GM23338 (cell line): Measurements from ENCODE around the gene ABCC5. TPM values are rescaled to one million over a fixed set of nuclear protein-coding genes. Genes with fewer than 3 reads are reported as not detected.

Source experiments
- ATAC-seq: fragments of 200-7000 bp; cut with Tn5 transposase; 3 replicates; pipeline ENCODE4 v1.9.1; 2020
- DNase-seq: peaks from one replicate; pipeline ENCODE4 v3.0.0-alpha.2; 2015; ENCODE audit warnings: low spot score
- H2AFZ ChIP-seq: fragments of 200-600 bp; sonication (generic); 2 replicates; pipeline ENCODE4 v1.8.0; 2016; ENCODE audit warnings: antibody characterized with exemption, mild to moderate bottlenecking, moderate library complexity
- H3F3A ChIP-seq: fragments of 200-600 bp; sonication (generic); replicated peaks from 2 replicates; pipeline ENCODE4 v1.8.0; 2017; ENCODE audit warnings: antibody characterized with exemption, mixed run types, low read depth
- H3K27ac ChIP-seq: fragments of 200-600 bp; sonication (generic); 2 replicates; pipeline ENCODE4 v1.6.1; 2016; ENCODE audit warnings: low read depth
- H3K27me3 ChIP-seq: fragments of 200-600 bp; sonication (generic); 2 replicates; pipeline ENCODE4 v1.8.0; 2016; ENCODE audit warnings: mild to moderate bottlenecking, mixed run types, moderate library complexity; ENCODE audit not compliant: insufficient read depth
- H3K36me3 ChIP-seq: fragments of 200-600 bp; sonication (generic); 2 replicates; pipeline ENCODE4 v1.8.0; 2016; ENCODE audit warnings: mild to moderate bottlenecking; ENCODE audit not compliant: insufficient read depth
- H3K4me1 ChIP-seq: fragments of 200-600 bp; sonication (generic); 2 replicates; pipeline ENCODE4 v1.8.0; 2016; ENCODE audit warnings: mild to moderate bottlenecking, moderate library complexity; ENCODE audit not compliant: insufficient read depth
- H3K4me2 ChIP-seq: fragments of 200-600 bp; sonication (generic); 2 replicates; pipeline ENCODE4 v1.7.1; 2017; ENCODE audit warnings: mixed run types
- H3K4me3 ChIP-seq: fragments of 200-600 bp; sonication (generic); 2 replicates; pipeline ENCODE4 v1.6.1; 2016; ENCODE audit warnings: mixed run types
- H3K79me2 ChIP-seq: fragments of 200-600 bp; sonication (generic); replicated peaks from 2 replicates; pipeline ENCODE4 v1.8.0; 2017; ENCODE audit warnings: mild to moderate bottlenecking; ENCODE audit not compliant: insufficient read depth
- H3K9me2 ChIP-seq: fragments of 200-600 bp; sonication (generic); 2 replicates; pipeline ENCODE4 v1.8.0; 2017; ENCODE audit not compliant: insufficient read depth
- H4K20me1 ChIP-seq: fragments of 200-600 bp; sonication (generic); replicated peaks from 2 replicates; pipeline ENCODE4 v1.8.0; 2017; ENCODE audit warnings: mild to moderate bottlenecking; ENCODE audit not compliant: insufficient read depth
- H3K27ac Mint-ChIP-seq: 2 replicates; pipeline ENCODE4 v1.8.0; 2020; ENCODE audit warnings: inconsistent platforms, mild to moderate bottlenecking, moderate library complexity, mixed read lengths
- H3K27me3 Mint-ChIP-seq: 3 replicates; pipeline ENCODE4 v1.8.0; 2022; ENCODE audit warnings: low read depth, mild to moderate bottlenecking, moderate library complexity, mixed read lengths, inconsistent platforms; ENCODE audit not compliant: insufficient read depth, poor library complexity
- H3K36me3 Mint-ChIP-seq: 3 replicates; pipeline ENCODE4 v1.8.0; 2021; ENCODE audit warnings: low read depth, mild to moderate bottlenecking, inconsistent platforms, moderate library complexity, mixed read lengths
- H3K4me1 Mint-ChIP-seq: 3 replicates; pipeline ENCODE4 v1.8.0; 2020; ENCODE audit warnings: mild to moderate bottlenecking, inconsistent platforms, mixed read lengths
- H3K4me3 Mint-ChIP-seq: 3 replicates; pipeline ENCODE4 v1.8.0; 2021; ENCODE audit warnings: moderate library complexity, mild to moderate bottlenecking, inconsistent platforms, mixed read lengths
- H3K9me3 Mint-ChIP-seq: 3 replicates; pipeline ENCODE4 v1.8.0; 2020; ENCODE audit warnings: moderate library complexity, mild to moderate bottlenecking, inconsistent platforms, mixed read lengths
- CREB1 ChIP-seq: fragments of 250-450 bp; sonication (Bioruptor Pico); IDR thresholded peaks from 2 replicates; pipeline ENCODE4 v1.5.0; 2020; ENCODE audit warnings: low read depth, mild to moderate bottlenecking, moderate library complexity
- EZH2 ChIP-seq: fragments of 200-600 bp; sonication (generic); IDR thresholded peaks from one replicate; pipeline ENCODE4 v1.8.0; 2017; ENCODE audit warnings: antibody characterized with exemption, mild to moderate bottlenecking, low read depth; ENCODE audit not compliant: unreplicated experiment
- JUNB ChIP-seq: IDR thresholded peaks from one replicate; pipeline ENCODE4 v1.6.1; 2016; ENCODE audit warnings: antibody characterized with exemption; ENCODE audit not compliant: unreplicated experiment
- NANOG ChIP-seq: IDR thresholded peaks from 2 replicates; pipeline ENCODE4 v1.6.1; 2016; ENCODE audit warnings: antibody characterized with exemption, borderline replicate concordance
- POLR2AphosphoS5 ChIP-seq: IDR thresholded peaks from 2 replicates; pipeline ENCODE4 v1.6.1; 2016; ENCODE audit warnings: antibody characterized with exemption, low read depth
- STAT1 ChIP-seq: IDR thresholded peaks from one replicate; pipeline ENCODE4 v1.6.1; 2016; ENCODE audit warnings: antibody characterized with exemption; ENCODE audit not compliant: unreplicated experiment
- ZNF114 ChIP-seq: fragments of 250-450 bp; sonication (Bioruptor Pico); IDR thresholded peaks from 2 replicates; pipeline ENCODE4 v1.5.0; 2020; ENCODE audit warnings: mild to moderate bottlenecking, moderate library complexity
- ZNF331 ChIP-seq: fragments of 250-450 bp; sonication (Bioruptor Pico); IDR thresholded peaks from 2 replicates; pipeline ENCODE4 v1.5.0; 2020; ENCODE audit warnings: low read depth, mild to moderate bottlenecking, moderate library complexity
- polyA plus RNA-seq: library from polyadenylated mRNA; unstranded; fragments of >200 nt; fragmentation: Nextera tagmentation; extraction: Ambion mirVana; gene quantifications from 2 replicates; pipeline ENCODE4 v1.2.1, GENCODE V29; 2016
- total RNA-seq: library from RNA; depleted of rRNA; stranded (reverse); fragments of >200 nt; shearing (Covaris generic); gene quantifications from 2 replicates; pipeline ENCODE4 v1.2.3, GENCODE V29; 2014
- TF ChIP-seq, protein P1 (sequence below): fragments of 250-450 bp; sonication (Bioruptor Pico); IDR thresholded peaks from 2 replicates; pipeline ENCODE4 v1.5.0; 2020; ENCODE audit warnings: mild to moderate bottlenecking, moderate library complexity
- TF ChIP-seq, protein P2 (sequence below): IDR thresholded peaks from 2 replicates; pipeline ENCODE4 v1.6.1; 2016; ENCODE audit warnings: antibody characterized with exemption

ABCC5 gene
- total and polyA plus RNA-seq, 2 experiments from 2014 or later, result 14.0 to 39.9 TPM

DNA sequence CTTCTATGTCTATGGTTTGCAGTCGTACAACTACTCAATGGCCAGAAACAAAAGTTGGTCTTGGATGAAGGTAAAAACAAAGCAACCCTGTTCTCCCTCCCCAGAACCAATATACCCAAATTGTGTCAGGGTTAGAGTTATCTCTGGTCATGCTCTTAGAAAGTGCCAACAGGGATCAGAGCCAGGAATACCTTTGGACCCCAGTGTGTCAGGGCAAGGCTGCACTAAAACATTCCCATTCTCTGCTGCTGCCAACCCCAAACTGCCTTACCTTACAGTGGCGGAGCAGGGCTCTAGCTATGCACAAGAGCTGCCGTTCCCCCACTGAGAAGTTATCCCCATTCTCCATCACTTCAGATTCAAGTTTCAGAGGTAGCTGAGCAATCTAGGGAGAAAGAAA, 90.6 kb downstream of the ABCC5 start (continued):
- TF ChIP-seq, protein P1, sequence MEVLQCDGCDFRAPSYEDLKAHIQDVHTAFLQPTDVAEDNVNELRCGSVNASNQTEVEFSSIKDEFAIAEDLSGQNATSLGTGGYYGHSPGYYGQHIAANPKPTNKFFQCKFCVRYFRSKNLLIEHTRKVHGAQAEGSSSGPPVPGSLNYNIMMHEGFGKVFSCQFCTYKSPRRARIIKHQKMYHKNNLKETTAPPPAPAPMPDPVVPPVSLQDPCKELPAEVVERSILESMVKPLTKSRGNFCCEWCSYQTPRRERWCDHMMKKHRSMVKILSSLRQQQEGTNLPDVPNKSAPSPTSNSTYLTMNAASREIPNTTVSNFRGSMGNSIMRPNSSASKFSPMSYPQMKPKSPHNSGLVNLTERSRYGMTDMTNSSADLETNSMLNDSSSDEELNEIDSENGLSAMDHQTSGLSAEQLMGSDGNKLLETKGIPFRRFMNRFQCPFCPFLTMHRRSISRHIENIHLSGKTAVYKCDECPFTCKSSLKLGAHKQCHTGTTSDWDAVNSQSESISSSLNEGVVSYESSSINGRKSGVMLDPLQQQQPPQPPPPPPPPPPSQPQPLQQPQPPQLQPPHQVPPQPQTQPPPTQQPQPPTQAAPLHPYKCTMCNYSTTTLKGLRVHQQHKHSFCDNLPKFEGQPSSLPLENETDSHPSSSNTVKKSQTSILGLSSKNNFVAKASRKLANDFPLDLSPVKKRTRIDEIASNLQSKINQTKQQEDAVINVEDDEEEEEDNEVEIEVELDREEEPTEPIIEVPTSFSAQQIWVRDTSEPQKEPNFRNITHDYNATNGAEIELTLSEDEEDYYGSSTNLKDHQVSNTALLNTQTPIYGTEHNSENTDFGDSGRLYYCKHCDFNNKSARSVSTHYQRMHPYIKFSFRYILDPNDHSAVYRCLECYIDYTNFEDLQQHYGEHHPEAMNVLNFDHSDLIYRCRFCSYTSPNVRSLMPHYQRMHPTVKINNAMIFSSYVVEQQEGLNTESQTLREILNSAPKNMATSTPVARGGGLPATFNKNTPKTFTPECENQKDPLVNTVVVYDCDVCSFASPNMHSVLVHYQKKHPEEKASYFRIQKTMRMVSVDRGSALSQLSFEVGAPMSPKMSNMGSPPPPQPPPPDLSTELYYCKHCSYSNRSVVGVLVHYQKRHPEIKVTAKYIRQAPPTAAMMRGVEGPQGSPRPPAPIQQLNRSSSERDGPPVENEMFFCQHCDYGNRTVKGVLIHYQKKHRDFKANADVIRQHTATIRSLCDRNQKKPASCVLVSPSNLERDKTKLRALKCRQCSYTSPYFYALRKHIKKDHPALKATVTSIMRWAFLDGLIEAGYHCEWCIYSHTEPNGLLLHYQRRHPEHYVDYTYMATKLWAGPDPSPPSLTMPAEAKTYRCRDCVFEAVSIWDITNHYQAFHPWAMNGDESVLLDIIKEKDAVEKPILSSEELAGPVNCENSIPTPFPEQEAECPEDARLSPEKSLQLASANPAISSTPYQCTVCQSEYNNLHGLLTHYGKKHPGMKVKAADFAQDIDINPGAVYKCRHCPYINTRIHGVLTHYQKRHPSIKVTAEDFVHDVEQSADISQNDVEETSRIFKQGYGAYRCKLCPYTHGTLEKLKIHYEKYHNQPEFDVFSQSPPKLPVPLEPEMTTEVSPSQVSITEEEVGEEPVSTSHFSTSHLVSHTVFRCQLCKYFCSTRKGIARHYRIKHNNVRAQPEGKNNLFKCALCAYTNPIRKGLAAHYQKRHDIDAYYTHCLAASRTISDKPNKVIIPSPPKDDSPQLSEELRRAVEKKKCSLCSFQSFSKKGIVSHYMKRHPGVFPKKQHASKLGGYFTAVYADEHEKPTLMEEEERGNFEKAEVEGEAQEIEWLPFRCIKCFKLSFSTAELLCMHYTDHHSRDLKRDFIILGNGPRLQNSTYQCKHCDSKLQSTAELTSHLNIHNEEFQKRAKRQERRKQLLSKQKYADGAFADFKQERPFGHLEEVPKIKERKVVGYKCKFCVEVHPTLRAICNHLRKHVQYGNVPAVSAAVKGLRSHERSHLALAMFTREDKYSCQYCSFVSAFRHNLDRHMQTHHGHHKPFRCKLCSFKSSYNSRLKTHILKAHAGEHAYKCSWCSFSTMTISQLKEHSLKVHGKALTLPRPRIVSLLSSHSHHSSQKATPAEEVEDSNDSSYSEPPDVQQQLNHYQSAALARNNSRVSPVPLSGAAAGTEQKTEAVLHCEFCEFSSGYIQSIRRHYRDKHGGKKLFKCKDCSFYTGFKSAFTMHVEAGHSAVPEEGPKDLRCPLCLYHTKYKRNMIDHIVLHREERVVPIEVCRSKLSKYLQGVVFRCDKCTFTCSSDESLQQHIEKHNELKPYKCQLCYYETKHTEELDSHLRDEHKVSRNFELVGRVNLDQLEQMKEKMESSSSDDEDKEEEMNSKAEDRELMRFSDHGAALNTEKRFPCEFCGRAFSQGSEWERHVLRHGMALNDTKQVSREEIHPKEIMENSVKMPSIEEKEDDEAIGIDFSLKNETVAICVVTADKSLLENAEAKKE, result no peak
- TF ChIP-seq NANOG (no peak), CREB1 (CRISPR knock-in tag) (no peak), JUNB (no peak), POLR2AphosphoS5 (no peak), STAT1 (no peak), EZH2 (no peak)
- TF ChIP-seq, protein P2, sequence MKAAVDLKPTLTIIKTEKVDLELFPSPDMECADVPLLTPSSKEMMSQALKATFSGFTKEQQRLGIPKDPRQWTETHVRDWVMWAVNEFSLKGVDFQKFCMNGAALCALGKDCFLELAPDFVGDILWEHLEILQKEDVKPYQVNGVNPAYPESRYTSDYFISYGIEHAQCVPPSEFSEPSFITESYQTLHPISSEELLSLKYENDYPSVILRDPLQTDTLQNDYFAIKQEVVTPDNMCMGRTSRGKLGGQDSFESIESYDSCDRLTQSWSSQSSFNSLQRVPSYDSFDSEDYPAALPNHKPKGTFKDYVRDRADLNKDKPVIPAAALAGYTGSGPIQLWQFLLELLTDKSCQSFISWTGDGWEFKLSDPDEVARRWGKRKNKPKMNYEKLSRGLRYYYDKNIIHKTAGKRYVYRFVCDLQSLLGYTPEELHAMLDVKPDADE, result no peak

DNA sequence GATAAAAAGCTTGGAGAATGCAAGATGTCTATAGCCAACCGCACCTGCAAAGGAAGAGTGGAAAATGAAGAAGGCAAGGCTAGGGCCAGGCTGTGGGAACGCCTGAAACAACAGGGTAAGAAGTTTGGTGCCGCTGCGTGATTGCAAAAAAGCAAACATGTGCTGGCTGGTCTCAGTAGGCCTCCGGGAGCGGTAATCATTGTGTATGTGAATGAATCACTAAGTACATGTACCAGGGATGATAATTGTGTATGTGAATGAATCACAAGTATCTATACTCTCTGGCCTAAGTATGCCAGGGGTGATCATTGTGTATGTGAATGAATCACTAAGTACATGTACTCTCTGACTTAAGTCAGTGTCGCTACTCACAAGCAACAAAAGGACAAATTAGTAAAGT, 92.7 kb downstream of the ABCC5 start:
- no peak overlapping the region for H3K4me3 Mint-ChIP-seq
- peaks cover 38% of the 10 kb centered on the region for H3K36me3 Mint-ChIP-seq
- H3K27ac Mint-ChIP-seq, result no peak overlapping the region
- TF ChIP-seq ZNF331 (no peak), NANOG (no peak), ZNF114 (CRISPR knock-in tag) (no peak), EZH2 (no peak), CREB1 (CRISPR knock-in tag) (no peak), JUNB (no peak)
- TF ChIP-seq, protein P2, result no peak

More for the DNA sequence above, 92.7 kb downstream of the ABCC5 start:
- Mint-ChIP-seq H3K9me3 (no peaks in the 10 kb centered on the region), H3K4me1 (no peaks in the 10 kb centered on the region), H3K27me3 (peaks cover 8% of the 10 kb centered on the region)
- DNase-seq (no peak), ATAC-seq (no peak)
- H2AFZ ChIP-seq, result no peak overlapping the region
- no peak overlapping the region for H3K4me3 ChIP-seq
- no peaks in the 10 kb centered on the region for H3K4me1 ChIP-seq
- no peaks in the 10 kb centered on the region for H3K9me2 ChIP-seq
- H3K36me3 ChIP-seq, result peaks cover 9% of the 10 kb centered on the region; the same call in 1 of the 2 replicates
- H4K20me1 ChIP-seq, result peaks cover 5% of the 10 kb centered on the region; the same call in 1 of the 2 replicates
- no peak overlapping the region for H3K27ac ChIP-seq
- no peak overlapping the region for H3K4me2 ChIP-seq
- no peaks in the 10 kb centered on the region for H3F3A ChIP-seq
- H3K79me2 ChIP-seq, result no peaks in the 10 kb centered on the region
- H3K27me3 ChIP-seq, result no peaks in the 10 kb centered on the region
